Activated naive CD4-positive, alpha-beta T cell treated with anti-CD3 and anti-CD28 coated beads, Interleukin-2, amount 50 U/mL, for 72 hours (primary cell): ENCODE results near the gene POLR2E. TPM values are rescaled to one million over a fixed set of nuclear protein-coding genes. Genes with fewer than 3 reads are reported as not detected.

ENCODE experiments used
- ATAC-seq, 2 donors: fragments of 150-1000 bp; cut with Tn5 transposase; 2 replicates each; pipeline ENCODE4 v1.10.0; 2021; ENCODE audit warnings: mild to moderate bottlenecking in 2 of 2, moderate library complexity in 2 of 2
- DNase-seq, 2 donors: peaks; one replicate each; pipeline ENCODE4 v3.0.0; 2021 to 2022; ENCODE audit warnings: low spot score in 2 of 2
- H3K27ac Mint-ChIP-seq, 2 donors: one replicate each; pipeline ENCODE4 v1.8.0; 2022; ENCODE audit warnings: mild to moderate bottlenecking in 2 of 2, mixed read lengths in 2 of 2
- H3K36me3 Mint-ChIP-seq, 2 donors: one replicate each; pipeline ENCODE4 v1.8.0; 2022; ENCODE audit warnings: mixed read lengths in 2 of 2
- H3K9me3 Mint-ChIP-seq, 2 donors: one replicate each; pipeline ENCODE4 v1.8.0; 2022; ENCODE audit warnings: mixed read lengths in 2 of 2
- total RNA-seq, 2 donors: library from RNA; stranded (reverse); gene quantifications; one replicate each; pipeline ENCODE4 v1.2.3, GENCODE V29; 2022

The POLR2E gene
- 100 to 1,000 TPM; 248 to 259 TPM for total RNA-seq

- H3K27ac Mint-ChIP-seq, result peak within 1 kb of the TSS; percentile 92 to 98
- DNase-seq, result peak; percentile 98 to 100
- peaks cover 11 to 14% of the 10 kb centered on the region in 2 donors for H3K36me3 Mint-ChIP-seq
- H3K9me3 Mint-ChIP-seq, result peaks cover 0 to 6% of the 10 kb centered on the region in 2 donors
- ATAC-seq, result peak; percentile 88 to 90
Observed at GRCh38 chr19:1094978-1095701, at the start of gene POLR2E. TSS of gene POLR2E (minus strand) at chr19:1095375. CDS start at chr19:1095315, 60 bp downstream.

GRCh38 chr19:1144741-1145140 is 49.6 kb upstream of the POLR2E start:
- Mint-ChIP-seq H3K36me3 (peaks cover 23 to 29% of the 10 kb centered on the region in 2 donors), H3K9me3 (peaks cover 0 to 5% of the 10 kb centered on the region in 2 donors), H3K27ac (peak overlapping the region; percentile 19 to 76)
- ATAC-seq (no peak), DNase-seq (no peak)

GRCh38 chr19:1143828-1144399 is 48.7 kb upstream of the POLR2E start:
- peak overlapping the region; percentile 65 to 76 for H3K27ac Mint-ChIP-seq
- ATAC-seq (no peak), DNase-seq (no peak)
- peaks cover 0 to 5% of the 10 kb centered on the region in 2 donors for H3K9me3 Mint-ChIP-seq
- H3K36me3 Mint-ChIP-seq, result peaks cover 23 to 37% of the 10 kb centered on the region in 2 donors

GRCh38 chr19:1141944-1142343 is 46.8 kb upstream of the POLR2E start:
- H3K9me3 Mint-ChIP-seq, result peaks cover 0 to 5% of the 10 kb centered on the region in 2 donors
- H3K27ac Mint-ChIP-seq, result peak overlapping the region in 1 of 2 donors; percentile 44
- DNase-seq, result no peak
- ATAC-seq, result no peak
- H3K36me3 Mint-ChIP-seq, result peaks cover 23 to 40% of the 10 kb centered on the region in 2 donors

- Mint-ChIP-seq H3K27ac (peak overlapping the region in 1 of 2 donors; percentile 63), H3K36me3 (peaks cover 23 to 40% of the 10 kb centered on the region in 2 donors), H3K9me3 (peaks cover 0 to 5% of the 10 kb centered on the region in 2 donors)
- ATAC-seq (no peak), DNase-seq (no peak)
Observed at GRCh38 chr19:1140272-1141027, 45.3 kb upstream of the POLR2E start.

GRCh38 chr19:1139126-1139525 is 44.0 kb upstream of the POLR2E start:
- Mint-ChIP-seq H3K36me3 (peaks cover 16 to 33% of the 10 kb centered on the region in 2 donors), H3K27ac (peak overlapping the region in 1 of 2 donors; percentile 63), H3K9me3 (peaks cover 0 to 5% of the 10 kb centered on the region in 2 donors)
- ATAC-seq (no peak), DNase-seq (no peak)

- peaks cover 9 to 32% of the 10 kb centered on the region in 2 donors for H3K36me3 Mint-ChIP-seq
- peaks cover 0 to 5% of the 10 kb centered on the region in 2 donors for H3K9me3 Mint-ChIP-seq
- DNase-seq (no peak), ATAC-seq (no peak)
- peak overlapping the region in 1 of 2 donors; percentile 63 for H3K27ac Mint-ChIP-seq
Observed at GRCh38 chr19:1138121-1138520, 42.9 kb upstream of the POLR2E start.

- no peak for DNase-seq
- H3K27ac Mint-ChIP-seq, result peak overlapping the region; percentile 65 to 97
- H3K36me3 Mint-ChIP-seq, result peaks cover 1 to 22% of the 10 kb centered on the region in 2 donors
- H3K9me3 Mint-ChIP-seq, result peaks cover 0 to under 1% of the 10 kb centered on the region in 2 donors
- ATAC-seq, result no peak
Observed at GRCh38 chr19:1136621-1137317, 41.6 kb upstream of the POLR2E start.

GRCh38 chr19:1136201-1136600 is 41.0 kb upstream of the POLR2E start:
- H3K27ac Mint-ChIP-seq, result peak overlapping the region; percentile 90 to 97
- H3K36me3 Mint-ChIP-seq, result peaks cover 0 to 20% of the 10 kb centered on the region in 2 donors
- ATAC-seq, result no peak
- no peak for DNase-seq
- H3K9me3 Mint-ChIP-seq, result no peaks in the 10 kb centered on the region

- ATAC-seq (no peak), DNase-seq (no peak)
- peak overlapping the region; percentile 85 to 97 for H3K27ac Mint-ChIP-seq
- no peaks in the 10 kb centered on the region for H3K9me3 Mint-ChIP-seq
- H3K36me3 Mint-ChIP-seq, result peaks cover 6 to 26% of the 10 kb centered on the region in 2 donors
Observed at GRCh38 chr19:1135454-1135853, 40.3 kb upstream of the POLR2E start.

- Mint-ChIP-seq H3K36me3 (peaks cover 8 to 24% of the 10 kb centered on the region in 2 donors), H3K9me3 (no peaks in the 10 kb centered on the region), H3K27ac (peak overlapping the region in 1 of 2 donors; percentile 97)
- no peak for ATAC-seq
- DNase-seq, result no peak
Observed at GRCh38 chr19:1134431-1134830, 39.3 kb upstream of the POLR2E start.

- ATAC-seq (peak; percentile 37 to 48), DNase-seq (peak; percentile 72 to 83)
- no peaks in the 10 kb centered on the region for H3K9me3 Mint-ChIP-seq
- peaks cover 8 to 17% of the 10 kb centered on the region in 2 donors for H3K36me3 Mint-ChIP-seq
- H3K27ac Mint-ChIP-seq, result peak overlapping the region; percentile 92 to 97
Observed at GRCh38 chr19:1133471-1133929, 38.3 kb upstream of the POLR2E start.

GRCh38 chr19:1132552-1133383 is 37.6 kb upstream of the POLR2E start:
- Mint-ChIP-seq H3K9me3 (no peaks in the 10 kb centered on the region), H3K27ac (peak overlapping the region; percentile 92 to 97), H3K36me3 (peaks cover 8 to 20% of the 10 kb centered on the region in 2 donors)
- ATAC-seq (peak; percentile 21 to 52), DNase-seq (peak; percentile 40 to 88)

GRCh38 chr19:1131718-1132551 is 36.8 kb upstream of the POLR2E start:
- Mint-ChIP-seq H3K9me3 (no peaks in the 10 kb centered on the region), H3K27ac (peak overlapping the region; percentile 94 to 97), H3K36me3 (peaks cover 8 to 29% of the 10 kb centered on the region in 2 donors)
- ATAC-seq (peak; percentile 74 to 81), DNase-seq (peak; percentile 89 to 94)
